HG02884 (cell line): ENCODE measurements around the gene TMEM273.

Experiments
- ATAC-seq: cut with Tn5 transposase; IDR thresholded peaks from one replicate; pipeline ENCODE4 v1.9.1; 2021; ENCODE audit warnings: mild to moderate bottlenecking, moderate library complexity; ENCODE audit not compliant: unreplicated experiment

Gene TMEM273

GRCh38 chr10:49149881-49150280, 38.3 kb downstream of the TMEM273 start:
- ATAC-seq = no peak

DNA sequence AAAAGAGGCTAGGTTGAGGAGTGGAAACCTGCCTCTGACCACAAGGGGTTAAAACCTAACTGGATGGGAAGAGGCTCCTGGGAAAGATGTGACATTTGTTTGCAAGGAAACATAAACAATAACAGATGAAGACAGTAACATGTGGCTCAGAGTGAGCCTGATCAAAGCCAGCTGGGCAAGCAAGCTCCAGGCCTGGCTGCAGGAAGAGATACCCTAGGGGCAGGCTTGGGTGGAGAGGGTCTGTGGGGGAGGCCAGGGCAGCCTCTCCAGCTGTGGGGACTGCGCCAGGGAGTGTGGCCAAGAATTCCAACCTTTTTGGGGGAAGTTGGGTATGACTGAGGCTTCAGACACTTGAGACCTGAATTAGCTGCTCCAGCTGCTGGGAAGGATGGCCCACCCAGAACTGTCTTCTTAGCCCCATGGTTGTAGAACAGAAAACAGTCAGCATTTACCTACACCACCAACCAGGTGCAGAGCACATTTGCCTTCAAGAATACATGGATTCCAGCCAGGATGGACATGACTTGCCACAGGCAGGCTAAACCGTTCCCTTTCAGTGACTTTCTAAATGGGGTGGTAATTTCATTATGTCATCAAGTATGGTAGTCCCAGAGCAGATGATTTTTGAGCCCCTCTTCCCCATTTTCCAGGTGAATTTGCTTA, 44.0 kb downstream of the TMEM273 start:
- no peak for ATAC-seq

- ATAC-seq = no peak
Measured at GRCh38 chr10:49143249-49143648, 44.9 kb downstream of the TMEM273 start.

- no peak for ATAC-seq
Measured at GRCh38 chr10:49141541-49142332, 46.5 kb downstream of the TMEM273 start.

DNA sequence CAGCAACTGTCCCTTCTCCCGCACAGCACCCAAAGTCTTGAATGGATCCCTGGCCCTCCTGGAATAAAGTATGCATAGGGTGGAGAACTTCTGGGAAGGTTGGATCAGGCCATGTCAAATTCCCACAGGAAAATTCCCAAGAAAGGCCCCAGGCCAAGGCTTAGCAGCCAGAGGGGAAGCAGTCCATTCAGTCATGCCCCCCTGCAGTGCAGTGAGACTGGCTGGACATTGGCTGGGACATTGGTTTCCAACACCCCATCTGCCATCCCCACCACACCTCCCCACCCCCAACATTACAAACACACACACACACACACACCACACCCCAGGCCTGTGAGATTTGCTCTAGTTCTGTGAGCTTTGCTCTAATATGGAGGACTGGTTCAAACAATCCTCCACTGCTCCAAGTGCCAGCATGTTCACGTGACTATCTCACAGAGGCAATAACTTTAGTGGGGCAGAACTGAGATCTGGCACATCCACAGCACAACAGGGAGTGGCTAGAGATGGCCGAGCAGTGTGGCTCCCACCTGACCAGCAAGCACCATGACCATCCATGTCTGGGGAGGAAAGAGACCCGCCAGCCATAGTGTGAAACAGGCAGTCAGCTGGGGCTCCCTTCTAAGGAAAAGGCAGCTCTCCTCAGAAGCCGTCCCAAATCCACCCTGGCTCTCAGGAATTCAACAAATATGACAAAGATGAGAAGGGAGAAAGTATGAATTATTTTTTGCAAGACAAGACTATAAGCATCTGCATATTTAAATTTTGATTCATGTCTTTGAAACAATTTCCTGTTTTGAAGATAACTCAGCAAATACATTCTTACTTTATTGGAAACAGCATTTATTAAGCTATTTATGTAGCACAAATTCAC, 47.6 kb downstream of the TMEM273 start:
- ATAC-seq = no peak

- ATAC-seq = no peak
Measured at GRCh38 chr10:49139846-49140195, 48.4 kb downstream of the TMEM273 start.

DNA sequence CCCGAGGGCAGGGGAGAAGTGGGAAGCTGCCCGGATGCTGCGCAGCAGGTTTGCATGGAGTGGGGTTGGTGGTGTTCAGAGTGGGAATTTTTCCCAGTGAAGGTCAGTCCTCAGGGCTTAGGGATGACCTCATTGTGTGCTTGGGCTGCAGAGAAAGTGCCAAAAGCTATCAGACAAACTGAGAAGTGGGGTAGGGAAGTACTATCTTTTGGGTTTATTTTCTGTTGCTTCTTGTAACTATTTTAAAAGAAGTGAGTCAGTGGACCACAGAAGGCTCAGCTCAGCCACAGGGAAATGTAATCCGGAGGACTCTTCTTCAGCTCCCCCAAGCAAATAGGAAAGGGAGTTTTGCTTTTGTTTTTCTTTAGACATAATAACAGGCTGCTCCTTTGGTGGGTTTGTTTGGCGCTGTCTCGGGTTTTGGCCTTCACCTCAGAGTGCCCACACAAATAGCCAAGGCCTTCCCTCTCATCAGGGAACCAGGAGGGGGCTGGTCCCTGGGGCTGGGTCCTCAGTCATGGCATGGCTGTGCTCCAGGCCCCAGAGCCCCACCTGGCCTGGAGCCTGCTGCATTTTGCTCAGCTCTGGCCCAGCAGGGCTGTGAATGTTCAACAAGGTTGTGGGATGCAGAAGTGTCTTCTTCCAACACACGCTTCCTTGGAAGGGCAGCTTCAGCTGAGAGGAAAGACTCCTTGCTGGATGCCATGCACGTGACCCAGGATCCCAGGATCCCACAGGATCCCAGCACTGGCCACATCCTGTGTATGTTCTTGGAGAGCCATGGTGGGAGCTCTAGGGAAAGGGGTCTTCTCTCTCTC, 49.0 kb downstream of the TMEM273 start:
- ATAC-seq = no peak

DNA sequence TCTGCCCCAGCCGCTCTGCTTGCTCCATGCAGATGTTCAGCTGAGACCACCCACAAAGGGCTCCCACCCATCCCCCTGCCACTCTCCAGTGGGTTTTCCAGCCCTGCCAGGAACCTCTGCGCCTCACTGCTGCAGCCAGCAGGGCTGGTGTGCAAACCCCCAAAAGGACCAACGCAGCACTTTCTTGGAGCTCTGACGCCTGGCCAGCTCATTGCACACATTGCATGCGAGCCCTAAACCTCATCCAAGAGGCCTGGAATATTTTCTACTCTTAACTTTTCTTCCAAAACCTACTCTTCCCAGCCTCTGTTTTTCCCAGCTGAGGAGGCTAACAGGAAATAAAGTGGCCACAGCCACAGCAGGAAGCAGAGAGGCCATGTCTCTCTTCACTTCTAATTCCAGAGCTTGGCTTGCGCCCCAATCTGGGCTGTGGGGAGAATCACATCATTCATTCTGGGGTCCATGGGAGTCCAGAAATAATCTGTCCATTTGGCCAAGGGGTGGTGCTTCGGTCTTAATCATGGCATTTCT, 49.8 kb downstream of the TMEM273 start:
- no peak for ATAC-seq

GRCh38 chr10:49136525-49136924, 51.7 kb downstream of the TMEM273 start:
- ATAC-seq = no peak

DNA sequence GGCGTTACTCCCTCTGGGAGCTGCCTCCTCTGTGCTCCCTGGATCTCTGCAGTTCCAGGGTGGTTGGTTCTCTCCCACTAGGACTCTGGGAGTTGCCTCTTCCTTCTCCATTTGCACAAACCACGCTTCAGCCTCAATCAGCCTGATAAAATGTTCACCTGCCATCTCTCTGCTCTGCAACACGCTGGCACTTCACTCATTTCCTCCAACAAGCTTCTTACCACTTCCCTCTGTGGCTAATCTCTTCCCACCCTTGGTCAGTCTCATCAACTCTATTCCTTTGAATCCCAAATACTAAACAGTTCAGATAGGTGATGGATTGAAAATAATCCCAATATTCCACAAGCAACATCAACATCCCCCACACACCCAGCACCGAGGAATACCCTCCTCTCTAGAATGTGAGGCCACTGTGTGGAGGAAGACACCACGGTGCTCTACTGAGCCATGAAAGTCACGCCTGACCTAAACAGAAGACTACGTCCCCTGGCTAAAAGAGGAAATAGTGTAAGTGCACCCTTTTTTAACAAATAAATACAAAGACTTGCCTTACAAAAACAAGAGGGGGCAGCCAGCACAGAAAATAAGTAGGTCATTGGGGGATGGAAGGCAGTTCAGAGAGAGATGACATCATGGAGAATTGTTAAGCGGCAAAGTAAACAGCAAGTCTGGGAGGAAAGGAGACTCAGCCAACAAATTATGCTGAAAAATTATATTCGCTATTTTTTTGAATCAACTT, 52.4 kb downstream of the TMEM273 start:
- ATAC-seq = no peak

- no peak for ATAC-seq
Measured at GRCh38 chr10:49134327-49134726, 53.9 kb downstream of the TMEM273 start.

- no peak for ATAC-seq
Measured at GRCh38 chr10:49133706-49134248, 54.4 kb downstream of the TMEM273 start, which contains the start of gene FAM170B. Gene FAM170B, minus strand, starts transcription at chr10:49134021. Its CDS starts 103 bp downstream, at chr10:49133918.

- ATAC-seq = no peak
Measured at GRCh38 chr10:49132362-49132737, 55.8 kb downstream of the TMEM273 start.

GRCh38 chr10:49131507-49132361, 56.5 kb downstream of the TMEM273 start:
- no peak for ATAC-seq

DNA sequence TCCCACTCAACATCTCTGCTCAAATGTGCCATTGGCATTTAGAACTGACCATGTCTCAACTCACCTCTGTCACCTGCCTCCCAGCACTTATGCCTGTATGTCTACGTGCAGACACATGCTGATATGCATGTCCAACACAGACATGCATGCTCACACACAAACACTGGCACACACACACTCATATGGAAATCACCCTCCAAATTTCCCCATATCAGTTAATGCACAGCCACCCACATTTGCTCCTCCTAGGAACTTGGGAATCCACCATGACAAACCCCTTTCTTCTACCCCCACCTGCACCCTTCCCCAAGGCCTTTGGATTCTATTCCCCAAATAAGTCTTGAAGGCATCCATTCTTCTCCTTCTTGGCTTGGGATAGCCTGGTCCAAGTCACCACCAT, 58.8 kb downstream of the TMEM273 start:
- no peak for ATAC-seq

GRCh38 chr10:49128854-49129253, 59.3 kb downstream of the TMEM273 start:
- ATAC-seq = no peak

GRCh38 chr10:49123981-49124950, 63.9 kb downstream of the TMEM273 start:
- ATAC-seq = no peak
